Measurements from ENCODE around the gene CHCHD3.

Gene CHCHD3

GRCh38 chr7:132799081-132799413 is 282.8 kb downstream of the CHCHD3 start:
- DNase-seq, result no peak

- no peak for DNase-seq
Observed at GRCh38 chr7:132797152-132797551, 284.7 kb downstream of the CHCHD3 start.

GRCh38 chr7:132793474-132793873 is 288.4 kb downstream of the CHCHD3 start:
- no peak for DNase-seq

- no peak for DNase-seq
Observed at GRCh38 chr7:132791036-132791435, 290.9 kb downstream of the CHCHD3 start.

GRCh38 chr7:132790104-132790503 is 291.8 kb downstream of the CHCHD3 start:
- DNase-seq, result no peak

GRCh38 chr7:132789281-132789680 is 292.6 kb downstream of the CHCHD3 start:
- no peak for DNase-seq

- DNase-seq, result no peak
Observed at GRCh38 chr7:132785870-132786269, 296.0 kb downstream of the CHCHD3 start.

GRCh38 chr7:132784406-132784805 is 297.5 kb downstream of the CHCHD3 start:
- no peak for DNase-seq

GRCh38 chr7:132783824-132784223 is 298.1 kb downstream of the CHCHD3 start:
- DNase-seq, result no peak

- DNase-seq, result no peak
Observed at GRCh38 chr7:132782777-132783640, 298.9 kb downstream of the CHCHD3 start.

GRCh38 chr7:132780822-132781221 is 301.1 kb downstream of the CHCHD3 start:
- no peak for DNase-seq

GRCh38 chr7:132779164-132779563 is 302.7 kb downstream of the CHCHD3 start:
- no peak for DNase-seq

- DNase-seq, result no peak
Observed at GRCh38 chr7:132778761-132779160, 303.1 kb downstream of the CHCHD3 start.

- no peak for DNase-seq
Observed at GRCh38 chr7:132777956-132778355, 303.9 kb downstream of the CHCHD3 start.

- no peak for DNase-seq
Observed at GRCh38 chr7:132777414-132777813, 304.5 kb downstream of the CHCHD3 start.

GRCh38 chr7:132776048-132776620 is 305.8 kb downstream of the CHCHD3 start:
- DNase-seq, result no peak

GRCh38 chr7:132773527-132773956 is 308.3 kb downstream of the CHCHD3 start:
- DNase-seq, result no peak

- peak; percentile 29 for DNase-seq
Observed at GRCh38 chr7:132771301-132771730, 310.6 kb downstream of the CHCHD3 start.

- DNase-seq, result no peak
Observed at GRCh38 chr7:132770055-132770454, 311.8 kb downstream of the CHCHD3 start.

GRCh38 chr7:132769280-132769679 is 312.6 kb downstream of the CHCHD3 start:
- no peak for DNase-seq

- no peak for DNase-seq
Observed at GRCh38 chr7:132768099-132768498, 313.8 kb downstream of the CHCHD3 start.

- no peak for DNase-seq
Observed at GRCh38 chr7:132767378-132767777, 314.5 kb downstream of the CHCHD3 start.

GRCh38 chr7:132766660-132767059 is 315.2 kb downstream of the CHCHD3 start:
- no peak for DNase-seq

- no peak for DNase-seq
Observed at GRCh38 chr7:132765861-132766260, 316.0 kb downstream of the CHCHD3 start.
